ENCODE results near the gene PCDHGC4. TPM values are rescaled to one million over a fixed set of nuclear protein-coding genes. Genes with fewer than 3 reads are reported as not detected.

PCDHGC4 gene
- total and polyA plus RNA-seq, 7 donors = 0.06 to 1.2 (median 0.36) TPM; not detected in 1

DNA sequence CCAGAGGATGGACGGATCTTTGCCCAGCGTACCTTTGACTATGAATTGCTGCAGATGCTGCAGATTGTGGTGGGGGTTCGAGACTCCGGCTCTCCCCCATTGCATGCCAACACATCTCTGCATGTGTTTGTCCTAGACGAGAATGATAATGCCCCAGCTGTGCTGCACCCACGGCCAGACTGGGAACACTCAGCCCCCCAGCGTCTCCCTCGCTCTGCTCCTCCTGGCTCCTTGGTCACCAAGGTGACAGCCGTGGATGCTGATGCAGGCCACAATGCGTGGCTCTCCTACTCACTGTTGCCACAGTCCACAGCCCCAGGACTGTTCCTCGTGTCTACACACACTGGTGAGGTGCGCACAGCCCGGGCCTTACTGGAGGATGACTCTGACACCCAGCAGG lies 5.9 kb downstream of the PCDHGC4 start:
- H3K9me3 ChIP-seq = no peaks in the 10 kb centered on the region
- H3K36me3 ChIP-seq (ENCODE audit: insufficient read depth in 1 of 2, low read depth in 1 of 2) = peaks cover 0 to 20% of the 10 kb centered on the region in 2 donors
- H3K27me3 ChIP-seq (ENCODE audit: insufficient read depth in 3 of 3, low read length in 2 of 3) = peaks cover 0 to 5% (median 0%) of the 10 kb centered on the region in 3 donors
- no peak for ATAC-seq
- intact Hi-C loops (cut with DNase I) = no loop called here
- TF ChIP-seq, protein P1, sequence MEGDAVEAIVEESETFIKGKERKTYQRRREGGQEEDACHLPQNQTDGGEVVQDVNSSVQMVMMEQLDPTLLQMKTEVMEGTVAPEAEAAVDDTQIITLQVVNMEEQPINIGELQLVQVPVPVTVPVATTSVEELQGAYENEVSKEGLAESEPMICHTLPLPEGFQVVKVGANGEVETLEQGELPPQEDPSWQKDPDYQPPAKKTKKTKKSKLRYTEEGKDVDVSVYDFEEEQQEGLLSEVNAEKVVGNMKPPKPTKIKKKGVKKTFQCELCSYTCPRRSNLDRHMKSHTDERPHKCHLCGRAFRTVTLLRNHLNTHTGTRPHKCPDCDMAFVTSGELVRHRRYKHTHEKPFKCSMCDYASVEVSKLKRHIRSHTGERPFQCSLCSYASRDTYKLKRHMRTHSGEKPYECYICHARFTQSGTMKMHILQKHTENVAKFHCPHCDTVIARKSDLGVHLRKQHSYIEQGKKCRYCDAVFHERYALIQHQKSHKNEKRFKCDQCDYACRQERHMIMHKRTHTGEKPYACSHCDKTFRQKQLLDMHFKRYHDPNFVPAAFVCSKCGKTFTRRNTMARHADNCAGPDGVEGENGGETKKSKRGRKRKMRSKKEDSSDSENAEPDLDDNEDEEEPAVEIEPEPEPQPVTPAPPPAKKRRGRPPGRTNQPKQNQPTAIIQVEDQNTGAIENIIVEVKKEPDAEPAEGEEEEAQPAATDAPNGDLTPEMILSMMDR (IDR thresholded peaks at IDR 0.05) = no peak
- DNase-seq = no peak
- no peak overlapping the region for H3K27ac ChIP-seq
- H3K4me1 ChIP-seq = no peaks in the 10 kb centered on the region
- H3K4me3 ChIP-seq = no peak overlapping the region
- 86 to 92% (median 87%) methylated on average over 13 of the region's 13 CpGs for WGBS, 3 donors

DNA sequence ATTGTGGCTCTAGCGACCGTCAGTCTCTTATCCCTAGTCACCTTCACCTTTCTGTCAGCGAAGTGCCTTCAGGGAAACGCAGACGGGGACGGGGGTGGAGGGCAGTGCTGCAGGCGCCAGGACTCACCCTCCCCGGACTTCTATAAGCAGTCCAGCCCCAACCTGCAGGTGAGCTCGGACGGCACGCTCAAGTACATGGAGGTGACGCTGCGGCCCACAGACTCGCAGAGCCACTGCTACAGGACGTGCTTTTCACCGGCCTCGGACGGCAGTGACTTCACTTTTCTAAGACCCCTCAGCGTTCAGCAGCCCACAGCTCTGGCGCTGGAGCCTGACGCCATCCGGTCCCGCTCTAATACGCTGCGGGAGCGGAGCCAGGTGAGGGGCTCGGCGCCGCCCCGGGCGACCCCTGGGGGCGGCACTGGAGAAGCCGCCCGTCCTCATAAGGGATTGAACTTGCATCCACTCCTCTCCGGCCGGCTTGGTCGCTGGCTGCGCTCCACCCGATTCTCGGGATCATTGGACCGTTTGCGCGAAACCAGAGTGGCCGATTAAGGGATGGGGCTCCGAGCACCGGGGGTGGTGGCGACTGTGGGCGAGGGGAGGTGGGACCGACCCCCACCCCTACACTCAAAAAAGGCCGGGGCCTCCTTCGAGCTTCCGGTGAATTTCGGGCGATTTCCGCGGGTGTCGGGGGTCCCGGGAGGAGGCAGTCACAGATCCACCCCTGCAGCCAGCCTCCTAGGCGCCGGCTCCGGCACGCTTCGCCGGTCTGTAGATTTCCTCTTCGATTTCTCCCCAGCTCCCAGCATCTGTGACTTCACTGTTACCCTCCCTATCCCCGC lies 6.7 kb downstream of the PCDHGC4 start:
- Histone ChIP-seq H3K27ac (no peak overlapping the region), H3K36me3 (ENCODE audit: insufficient read depth in 1 of 2, low read depth in 1 of 2) (peaks cover 0 to 20% of the 10 kb centered on the region in 2 donors), H3K4me1 (no peaks in the 10 kb centered on the region), H3K9me3 (no peaks in the 10 kb centered on the region), H3K27me3 (ENCODE audit: insufficient read depth in 3 of 3, low read length in 2 of 3) (peaks cover 0 to 5% (median 0%) of the 10 kb centered on the region in 3 donors), H3K4me3 (no peak overlapping the region)
- DNase-seq (no peak), ATAC-seq (no peak)
- 79 to 83% (median 81%) methylated on average over 58 to 66 of the region's 66 CpGs for WGBS, 3 donors
- intact Hi-C loops (cut with DNase I) = no loop called here
- TF ChIP-seq, protein P1 (IDR thresholded peaks at IDR 0.05) = no peak

DNA sequence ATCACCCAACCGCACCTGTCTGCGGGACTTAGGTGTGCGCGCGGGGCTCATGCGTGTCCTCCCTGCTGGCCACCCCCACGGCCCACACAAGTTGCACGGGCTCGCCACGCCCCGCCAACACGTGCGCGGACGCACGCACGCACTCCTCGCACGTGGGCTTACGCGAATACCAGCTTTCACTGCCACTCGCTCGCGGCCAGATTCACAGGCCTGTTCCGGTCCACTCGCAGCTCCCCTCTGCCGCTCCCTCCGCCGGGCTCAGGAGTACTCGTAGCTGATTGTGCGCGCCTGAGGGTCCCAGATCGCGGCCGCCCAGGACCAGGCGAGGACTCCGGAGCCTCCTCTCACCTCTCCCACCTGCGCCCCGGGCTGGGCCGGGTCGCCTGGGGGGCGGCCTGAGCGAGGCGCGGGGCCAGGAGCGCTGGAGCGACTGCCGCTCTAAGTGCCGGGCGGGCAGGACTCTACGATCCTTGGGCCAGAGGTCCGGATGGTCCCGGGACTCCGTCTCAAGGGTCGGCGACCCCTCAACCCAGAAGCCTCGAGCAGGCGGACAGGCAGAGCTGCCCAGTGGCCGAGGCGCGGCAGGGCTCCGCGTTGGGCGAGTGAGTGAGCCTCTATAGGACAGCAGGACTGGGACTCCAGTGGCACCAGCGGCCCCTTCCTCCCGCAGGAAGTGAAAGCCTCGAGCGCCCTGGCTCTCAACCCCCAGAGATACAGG lies 7.5 kb downstream of the PCDHGC4 start:
- ATAC-seq (peak in 1 of 4 donors; percentile 3), DNase-seq (no peak)
- TF ChIP-seq, protein P1 (IDR thresholded peaks at IDR 0.05) = no peak
- WGBS, 3 donors = 79 to 82% (median 82%) methylated on average over 67 to 68 of the region's 68 CpGs
- Histone ChIP-seq H3K36me3 (ENCODE audit: insufficient read depth in 1 of 2, low read depth in 1 of 2) (peaks cover 0 to 20% of the 10 kb centered on the region in 2 donors), H3K4me1 (no peaks in the 10 kb centered on the region), H3K27ac (no peak overlapping the region), H3K4me3 (no peak overlapping the region), H3K9me3 (no peaks in the 10 kb centered on the region), H3K27me3 (ENCODE audit: insufficient read depth in 3 of 3, low read length in 2 of 3) (peaks cover 0 to 5% (median 0%) of the 10 kb centered on the region in 3 donors)
- intact Hi-C loops (cut with DNase I) = no loop called here

DNA sequence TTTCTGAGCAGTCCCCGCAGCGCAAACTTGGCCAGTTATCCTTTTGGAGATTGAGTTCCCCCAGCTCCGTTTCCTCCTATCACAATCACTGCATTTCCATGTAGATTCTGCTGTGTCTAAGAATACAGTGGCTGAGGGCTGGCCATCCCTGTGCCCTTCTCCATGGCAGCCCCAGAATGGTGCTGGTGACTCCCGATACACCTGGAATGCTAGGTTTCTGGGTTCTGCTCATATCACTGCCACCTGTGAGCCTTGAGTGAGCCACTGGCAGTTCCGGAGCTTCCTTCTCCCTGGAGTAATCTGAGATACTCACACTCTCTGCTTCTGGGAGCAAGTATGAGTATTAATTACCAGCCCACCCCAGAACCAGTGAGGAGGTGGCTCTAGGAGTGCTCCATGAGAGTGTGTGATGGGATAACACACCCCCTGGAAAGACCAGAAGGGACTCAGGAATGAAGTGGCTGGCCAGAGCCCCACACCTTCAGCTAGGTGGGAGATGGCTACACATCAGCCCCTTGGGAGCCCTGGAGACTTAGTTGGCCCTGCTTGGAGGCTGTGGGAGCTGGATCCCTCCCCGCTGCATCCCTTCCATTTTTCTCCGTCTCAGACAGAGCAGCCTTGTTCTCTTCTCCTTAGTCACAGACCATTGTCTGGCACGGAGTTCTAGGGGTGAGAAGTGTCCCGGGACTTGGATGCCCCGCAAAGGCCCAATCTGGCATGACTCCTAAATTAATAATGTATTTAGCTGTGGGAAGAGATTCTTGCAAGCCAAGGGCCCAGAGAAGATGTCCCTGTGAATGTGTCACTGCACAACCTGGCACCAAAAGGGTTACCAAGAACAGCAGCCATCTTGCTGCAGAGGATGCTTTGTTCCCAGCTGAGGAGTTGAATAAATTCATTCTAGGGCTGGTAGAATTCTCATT lies 8.9 kb downstream of the PCDHGC4 start:
- ATAC-seq (no peak), DNase-seq (no peak)
- H3K9me3 ChIP-seq = no peaks in the 10 kb centered on the region
- no peak overlapping the region for H3K4me3 ChIP-seq
- WGBS, 3 donors = 55 to 78% (median 56%) methylated on average over 10 of the region's 10 CpGs
- H3K27me3 ChIP-seq (ENCODE audit: insufficient read depth in 3 of 3, low read length in 2 of 3) = peaks cover 0 to 5% (median 0%) of the 10 kb centered on the region in 3 donors
- no peaks in the 10 kb centered on the region for H3K4me1 ChIP-seq
- TF ChIP-seq, protein P1 (IDR thresholded peaks at IDR 0.05) = no peak
- peaks cover 0 to 20% of the 10 kb centered on the region in 2 donors for H3K36me3 ChIP-seq (ENCODE audit: insufficient read depth in 1 of 2, low read depth in 1 of 2)
- H3K27ac ChIP-seq = no peak overlapping the region
- intact Hi-C loops (cut with DNase I) = no loop called here

Data from psoas muscle (tissue), 8 donors.